HEK293T (cell line): ENCODE data around the gene PALMD.

ENCODE experiments used
- CTCF ChIA-PET: fragments of 350-600 bp; formaldehyde crosslinking; extraction: SDS; loops from one replicate; lab custom pipeline; 2021; ENCODE audit warnings: antibody characterized with exemption, inconsistent platforms; lab: Yijun Ruan, JAX
- POLR2A ChIA-PET: fragments of 350-600 bp; formaldehyde crosslinking; extraction: SDS; loops from one replicate; lab custom pipeline; 2020; ENCODE audit warnings: antibody characterized with exemption, inconsistent platforms; lab: Yijun Ruan, JAX
- DNase-seq: peaks from one replicate; pipeline ENCODE4 v3.0.0; 2012; ENCODE audit warnings: mixed read lengths; ENCODE audit errors: extremely low spot score
- ARNT ChIP-seq: fragments of 450-650 bp; IDR thresholded peaks from 2 replicates; pipeline ENCODE4 v1.6.1; 2017; ENCODE audit warnings: mild to moderate bottlenecking
- BHLHE40 ChIP-seq: fragments of 450-650 bp; IDR thresholded peaks from 2 replicates; pipeline ENCODE4 v1.6.1; 2016; ENCODE audit warnings: mild to moderate bottlenecking, moderate library complexity, borderline replicate concordance
- CTBP1 ChIP-seq: fragments of 450-650 bp; IDR thresholded peaks from 2 replicates; pipeline ENCODE4 v1.6.1; 2016; ENCODE audit warnings: borderline replicate concordance
- ELF4 ChIP-seq: fragments of 450-650 bp; IDR thresholded peaks from 2 replicates; pipeline ENCODE4 v1.6.1; 2017; ENCODE audit warnings: antibody characterized with exemption
- FOXA1 ChIP-seq: fragments of 450-650 bp; IDR thresholded peaks from 2 replicates; pipeline ENCODE4 v1.6.1; 2016; ENCODE audit warnings: mild to moderate bottlenecking
- FOXK2 ChIP-seq: fragments of 450-650 bp; IDR thresholded peaks from 2 replicates; pipeline ENCODE4 v1.6.1; 2016; ENCODE audit warnings: mild to moderate bottlenecking
- FOXM1 ChIP-seq: fragments of 450-650 bp; IDR thresholded peaks from 2 replicates; pipeline ENCODE4 v1.6.1; 2017; ENCODE audit warnings: mild to moderate bottlenecking, borderline replicate concordance
- HDGF ChIP-seq: fragments of 450-650 bp; IDR thresholded peaks from 2 replicates; pipeline ENCODE4 v1.6.1; 2017; ENCODE audit warnings: antibody characterized with exemption, borderline replicate concordance
- L3MBTL2 ChIP-seq: fragments of 450-650 bp; conservative IDR thresholded peaks from 2 replicates; pipeline ENCODE4 v1.6.1; 2016; ENCODE audit warnings: mild to moderate bottlenecking
- LEF1 ChIP-seq: fragments of 450-650 bp; IDR thresholded peaks from 2 replicates; pipeline ENCODE4 v1.6.1; 2017; ENCODE audit warnings: mild to moderate bottlenecking, borderline replicate concordance
- NFRKB ChIP-seq: fragments of 450-650 bp; IDR thresholded peaks from 2 replicates; pipeline ENCODE4 v1.6.1; 2016; ENCODE audit warnings: mild to moderate bottlenecking, moderate library complexity
- SP1 ChIP-seq: fragments of 450-650 bp; IDR thresholded peaks from 2 replicates; pipeline ENCODE4 v1.6.1; 2017
- SUZ12 ChIP-seq: fragments of 450-650 bp; IDR thresholded peaks from 2 replicates; pipeline ENCODE4 v1.6.1; 2016; ENCODE audit warnings: mild to moderate bottlenecking
- TARDBP ChIP-seq: fragments of 450-650 bp; IDR thresholded peaks from 2 replicates; pipeline ENCODE4 v1.6.1; 2016
- ZNF384 ChIP-seq: fragments of 450-650 bp; IDR thresholded peaks from 2 replicates; pipeline ENCODE4 v1.6.1; 2016
- TF ChIP-seq, protein P1 (sequence below): fragments of 450-650 bp; IDR thresholded peaks from 2 replicates; pipeline ENCODE4 v1.6.1; 2016

The PALMD gene

GRCh38 chr1:99639945-99640344 is 6.0 kb upstream of the PALMD start:
- CTCF ChIA-PET, result no interaction called here
- POLR2A ChIA-PET, result no interaction called here
- TF ChIP-seq FOXM1, result no peak
- no peak for TF ChIP-seq TARDBP
- no peak for TF ChIP-seq LEF1
- TF ChIP-seq NFRKB, result no peak
- no peak for TF ChIP-seq ZNF384
- no peak for TF ChIP-seq ELF4
- no peak for TF ChIP-seq SP1
- TF ChIP-seq ARNT, result no peak
- no peak for TF ChIP-seq SUZ12
- no peak for TF ChIP-seq BHLHE40
- TF ChIP-seq FOXK2, result no peak
- no peak for TF ChIP-seq CTBP1
- no peak for TF ChIP-seq HDGF
- TF ChIP-seq L3MBTL2, result no peak
- no peak for DNase-seq

DNA sequence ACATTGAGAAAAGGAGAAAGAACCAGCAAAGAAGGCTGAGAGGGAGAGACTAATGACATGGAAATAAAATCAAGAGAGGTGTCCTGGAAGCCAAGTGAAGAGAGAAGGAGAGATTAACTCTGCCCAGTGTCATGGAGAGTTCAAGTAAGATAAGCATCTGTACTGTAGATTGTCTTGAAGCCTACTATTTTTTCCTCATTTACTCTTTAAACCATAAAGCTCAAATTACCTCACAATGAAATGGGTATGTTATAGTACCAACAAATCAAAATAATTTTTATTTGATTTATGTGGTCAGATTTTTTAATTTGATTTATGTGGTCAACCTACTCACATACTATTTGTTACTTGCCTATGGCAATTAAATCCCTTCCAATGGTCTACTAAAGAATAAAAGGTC is 5.2 kb upstream of the PALMD start:
- no peak for DNase-seq
- ChIA-PET CTCF (no interaction called here), POLR2A (no interaction called here)

GRCh38 chr1:99641558-99641957 is 4.4 kb upstream of the PALMD start:
- TF ChIP-seq FOXM1 (no peak), L3MBTL2 (no peak), SUZ12 (no peak), ELF4 (no peak), NFRKB (no peak), HDGF (no peak), ARNT (no peak), FOXA1 (no peak), FOXK2 (no peak), CTBP1 (no peak), LEF1 (no peak), SP1 (no peak), BHLHE40 (no peak)
- TF ChIP-seq, protein P1, sequence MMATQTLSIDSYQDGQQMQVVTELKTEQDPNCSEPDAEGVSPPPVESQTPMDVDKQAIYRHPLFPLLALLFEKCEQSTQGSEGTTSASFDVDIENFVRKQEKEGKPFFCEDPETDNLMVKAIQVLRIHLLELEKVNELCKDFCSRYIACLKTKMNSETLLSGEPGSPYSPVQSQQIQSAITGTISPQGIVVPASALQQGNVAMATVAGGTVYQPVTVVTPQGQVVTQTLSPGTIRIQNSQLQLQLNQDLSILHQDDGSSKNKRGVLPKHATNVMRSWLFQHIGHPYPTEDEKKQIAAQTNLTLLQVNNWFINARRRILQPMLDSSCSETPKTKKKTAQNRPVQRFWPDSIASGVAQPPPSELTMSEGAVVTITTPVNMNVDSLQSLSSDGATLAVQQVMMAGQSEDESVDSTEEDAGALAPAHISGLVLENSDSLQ, result no peak
- DNase-seq, result no peak
- POLR2A ChIA-PET, result no interaction called here
- CTCF ChIA-PET, result no interaction called here

More for the DNA sequence above, 5.2 kb upstream of the PALMD start:
- TF ChIP-seq ZNF384, result no peak
- TF ChIP-seq, protein P1, result 0 out of 2 replicates have a peak, but pooled peaks have one; percentile 21
- TF ChIP-seq TARDBP, result no peak

- no peak for TF ChIP-seq SUZ12
- ChIA-PET CTCF (no interaction called here), POLR2A (no interaction called here)
- DNase-seq, result no peak
Observed at GRCh38 chr1:99642053-99642452, 3.9 kb upstream of the PALMD start.

DNA sequence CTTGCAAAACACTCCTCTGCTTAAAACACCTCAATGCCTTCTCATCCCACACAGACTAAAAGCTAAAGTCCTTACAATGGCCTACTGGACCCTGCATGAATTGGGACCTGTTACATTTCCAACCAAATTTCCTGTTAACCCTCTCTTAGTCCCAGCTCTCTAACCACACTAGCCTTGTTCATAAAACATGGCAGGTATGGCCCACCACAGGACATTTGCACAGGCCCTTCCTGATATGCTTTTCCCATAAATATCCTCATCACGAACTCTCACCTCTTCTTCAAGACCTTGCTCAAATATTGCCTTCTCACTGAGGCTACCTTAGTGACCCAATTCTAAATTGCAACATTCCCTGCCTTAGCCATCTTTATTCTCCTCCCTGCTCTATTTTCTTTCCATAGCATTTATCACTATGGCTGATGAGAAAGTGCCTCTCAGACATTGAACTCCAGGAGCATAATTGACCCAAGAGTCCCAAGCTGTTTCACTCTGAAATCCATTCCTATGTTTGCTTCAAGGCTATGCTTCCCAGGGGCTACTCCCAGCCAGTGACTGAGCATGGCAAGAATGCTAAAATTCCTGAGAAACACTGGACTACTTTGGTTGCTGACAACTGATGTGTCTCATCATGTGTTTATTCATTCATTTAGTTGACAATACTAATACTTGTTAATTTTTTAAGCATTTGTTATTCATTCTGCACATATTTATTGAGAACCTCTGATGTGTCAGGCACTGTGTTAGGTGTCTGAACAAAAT is 2.7 kb upstream of the PALMD start:
- DNase-seq, result no peak
- CTCF ChIA-PET, result no interaction called here
- TF ChIP-seq SP1 (no peak), ELF4 (no peak), NFRKB (no peak), TARDBP (no peak), ARNT (no peak), FOXM1 (no peak), L3MBTL2 (no peak), FOXA1 (no peak)
- TF ChIP-seq, protein P1, result no peak
- POLR2A ChIA-PET, result no interaction called here

DNA sequence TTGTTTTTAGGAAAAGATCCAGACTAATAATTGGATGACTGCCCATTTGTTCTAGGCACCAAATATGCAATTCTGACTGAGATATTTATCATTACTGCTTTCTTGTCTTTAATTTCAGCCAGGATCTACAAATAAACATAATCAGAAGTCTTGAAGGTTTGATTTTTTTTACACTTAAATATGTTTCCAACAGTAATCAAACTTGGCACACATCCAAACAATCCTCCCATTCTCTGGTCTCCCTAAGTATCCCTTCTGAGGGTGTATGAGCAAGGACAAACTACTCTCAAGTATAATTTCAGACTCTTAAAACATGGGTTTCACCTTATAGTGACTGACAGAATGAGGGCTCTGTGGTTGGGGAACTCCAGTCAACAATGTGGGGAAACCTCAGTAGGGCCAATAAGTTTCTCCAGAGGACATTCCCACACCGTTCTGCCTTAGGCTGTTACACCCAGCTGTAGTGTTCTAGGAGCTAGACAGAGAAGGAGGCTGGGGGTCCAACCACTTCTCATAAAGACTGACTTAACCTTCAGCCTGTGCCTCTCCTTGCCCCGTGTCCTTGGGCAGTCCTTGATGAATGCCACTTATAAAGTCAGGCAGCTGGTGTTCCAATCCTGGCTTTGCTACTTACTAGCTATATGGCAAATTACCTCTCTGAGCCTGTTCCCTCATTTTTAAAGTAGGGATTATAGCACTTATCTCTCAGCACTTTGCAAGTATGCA is 1.5 kb upstream of the PALMD start:
- ChIA-PET POLR2A (interaction anchor here (1.6 kb wide), 1 partner anchor 18 kb away, joined by 5 read pairs; no protein-coding TSS in a partner anchor), CTCF (no interaction called here)
- no peak for DNase-seq
- TF ChIP-seq LEF1, result no peak
- TF ChIP-seq SP1, result no peak

- DNase-seq, result no peak
- CTCF ChIA-PET, result no interaction called here
- POLR2A ChIA-PET, result interaction anchor here (1.0 to 1.6 kb wide), 2 partner anchors 11 to 17 kb away, joined by 3 to 5 read pairs; no protein-coding TSS in a partner anchor
- TF ChIP-seq HDGF, result no peak
- TF ChIP-seq ZNF384, result no peak
- TF ChIP-seq SP1, result no peak
- no peak for TF ChIP-seq FOXK2
- no peak for TF ChIP-seq L3MBTL2
- TF ChIP-seq, protein P1, result no peak
- TF ChIP-seq SUZ12, result no peak
- TF ChIP-seq FOXM1, result no peak
- TF ChIP-seq FOXA1, result no peak
- no peak for TF ChIP-seq ELF4
- TF ChIP-seq ARNT, result no peak
Observed at GRCh38 chr1:99645203-99645602, 710 bp upstream of the PALMD start.
